ENCODE data around the gene CCL1.

DNA sequence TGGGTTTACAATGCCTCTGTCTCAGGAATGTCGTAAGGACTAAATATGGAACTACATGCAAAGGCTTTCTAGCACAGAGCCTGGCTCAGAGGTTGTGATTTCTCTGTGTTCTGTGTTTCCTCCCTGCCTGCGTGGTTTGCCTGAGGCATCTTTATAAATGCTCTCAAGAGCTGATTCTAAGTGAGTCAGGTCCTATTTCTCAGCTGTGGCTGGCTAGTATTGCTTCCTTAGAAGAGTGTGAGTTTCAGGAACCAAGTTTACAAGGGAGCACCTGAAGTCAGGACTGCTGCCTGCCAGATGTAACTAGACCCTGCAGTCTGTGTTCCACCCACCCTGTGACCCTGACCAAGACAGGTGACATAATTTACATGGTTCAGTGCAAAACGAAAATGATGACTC, 8.0 kb upstream of the CCL1 start:
- TF ChIP-seq, protein P1, sequence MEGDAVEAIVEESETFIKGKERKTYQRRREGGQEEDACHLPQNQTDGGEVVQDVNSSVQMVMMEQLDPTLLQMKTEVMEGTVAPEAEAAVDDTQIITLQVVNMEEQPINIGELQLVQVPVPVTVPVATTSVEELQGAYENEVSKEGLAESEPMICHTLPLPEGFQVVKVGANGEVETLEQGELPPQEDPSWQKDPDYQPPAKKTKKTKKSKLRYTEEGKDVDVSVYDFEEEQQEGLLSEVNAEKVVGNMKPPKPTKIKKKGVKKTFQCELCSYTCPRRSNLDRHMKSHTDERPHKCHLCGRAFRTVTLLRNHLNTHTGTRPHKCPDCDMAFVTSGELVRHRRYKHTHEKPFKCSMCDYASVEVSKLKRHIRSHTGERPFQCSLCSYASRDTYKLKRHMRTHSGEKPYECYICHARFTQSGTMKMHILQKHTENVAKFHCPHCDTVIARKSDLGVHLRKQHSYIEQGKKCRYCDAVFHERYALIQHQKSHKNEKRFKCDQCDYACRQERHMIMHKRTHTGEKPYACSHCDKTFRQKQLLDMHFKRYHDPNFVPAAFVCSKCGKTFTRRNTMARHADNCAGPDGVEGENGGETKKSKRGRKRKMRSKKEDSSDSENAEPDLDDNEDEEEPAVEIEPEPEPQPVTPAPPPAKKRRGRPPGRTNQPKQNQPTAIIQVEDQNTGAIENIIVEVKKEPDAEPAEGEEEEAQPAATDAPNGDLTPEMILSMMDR (IDR thresholded peaks at IDR 0.05) = no peak
- TF ChIP-seq POLR2A (IDR thresholded peaks at IDR 0.05) = no peak

All from body of pancreas (tissue), 4 donors.